GM23338 (cell line): Measurements from ENCODE around the gene TMEM222.

ENCODE experiments used
- CREB1 ChIP-seq: fragments of 250-450 bp; sonication (Bioruptor Pico); IDR thresholded peaks from 2 replicates; pipeline ENCODE4 v1.5.0; 2020; ENCODE audit warnings: low read depth, mild to moderate bottlenecking, moderate library complexity
- CTCF ChIP-seq, 2 experiments: fragments of 200-600 bp in 1 of 2; sonication (generic) in 1 of 2; conservative IDR thresholded peaks; 2 replicates each; pipeline versions ENCODE4 v1.5.1 to v1.6.1; 2016 to 2017; ENCODE audit warnings: antibody characterized with exemption in 2 of 2, low read depth in 2 of 2, mild to moderate bottlenecking in 2 of 2, moderate library complexity in 1 of 2
- EZH2 ChIP-seq: fragments of 200-600 bp; sonication (generic); IDR thresholded peaks from one replicate; pipeline ENCODE4 v1.8.0; 2017; ENCODE audit warnings: antibody characterized with exemption, mild to moderate bottlenecking, low read depth; ENCODE audit not compliant: unreplicated experiment
- EZH2phosphoT487 ChIP-seq: fragments of 200-600 bp; sonication (generic); IDR thresholded peaks from one replicate; pipeline ENCODE4 v1.8.1; 2018; ENCODE audit warnings: antibody characterized with exemption; ENCODE audit not compliant: unreplicated experiment
- JUNB ChIP-seq: IDR thresholded peaks from one replicate; pipeline ENCODE4 v1.6.1; 2016; ENCODE audit warnings: antibody characterized with exemption; ENCODE audit not compliant: unreplicated experiment
- NANOG ChIP-seq: IDR thresholded peaks from 2 replicates; pipeline ENCODE4 v1.6.1; 2016; ENCODE audit warnings: antibody characterized with exemption, borderline replicate concordance
- POLR2AphosphoS5 ChIP-seq: IDR thresholded peaks from 2 replicates; pipeline ENCODE4 v1.6.1; 2016; ENCODE audit warnings: antibody characterized with exemption, low read depth
- REST ChIP-seq: IDR thresholded peaks from one replicate; pipeline ENCODE4 v1.6.1; 2018; ENCODE audit warnings: antibody characterized with exemption; ENCODE audit not compliant: unreplicated experiment
- STAT1 ChIP-seq: IDR thresholded peaks from one replicate; pipeline ENCODE4 v1.6.1; 2016; ENCODE audit warnings: antibody characterized with exemption; ENCODE audit not compliant: unreplicated experiment
- ZNF331 ChIP-seq: fragments of 250-450 bp; sonication (Bioruptor Pico); IDR thresholded peaks from 2 replicates; pipeline ENCODE4 v1.5.0; 2020; ENCODE audit warnings: low read depth, mild to moderate bottlenecking, moderate library complexity
- TF ChIP-seq, protein P1 (sequence below): IDR thresholded peaks from 2 replicates; pipeline ENCODE4 v1.6.1; 2016; ENCODE audit warnings: antibody characterized with exemption

DNA sequence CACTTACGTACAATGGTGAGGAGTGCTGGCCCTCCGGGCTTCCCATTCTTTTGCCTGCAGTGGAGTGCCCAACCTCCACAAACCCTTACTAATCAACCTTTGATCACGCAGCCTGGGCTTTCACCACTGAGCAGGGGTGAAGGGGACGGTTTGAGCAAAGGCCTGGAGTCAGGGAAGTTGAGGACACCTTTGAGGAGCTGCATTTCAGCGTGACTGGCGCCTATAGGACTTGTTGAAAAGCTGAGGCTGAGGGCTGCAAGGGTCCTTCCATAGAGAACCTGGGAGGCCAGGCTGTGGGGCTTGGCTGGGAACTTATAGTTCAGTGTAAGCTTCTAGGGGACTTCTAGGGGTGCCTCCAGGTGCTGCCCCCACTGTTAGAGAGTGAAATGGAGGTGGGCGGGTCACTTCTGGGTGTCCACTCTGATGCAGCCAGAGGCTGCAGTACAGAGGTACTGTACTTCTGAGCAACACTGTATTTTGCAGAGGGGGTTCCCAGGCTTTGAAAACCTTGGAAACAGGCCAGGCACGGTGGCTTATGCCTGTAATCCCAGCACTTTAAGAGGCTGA is 29.7 kb downstream of the TMEM222 start:
- 0 out of 4 replicates have a peak, but pooled peaks of 1 of the 2 experiments have one; percentile 33 for TF ChIP-seq CTCF (conservative IDR thresholded peaks at IDR 0.05; ENCODE audit: low read depth in 2 of 2)
- TF ChIP-seq POLR2AphosphoS5: no peak
- no peak for TF ChIP-seq REST
- no peak for TF ChIP-seq EZH2
- no peak for TF ChIP-seq CREB1 (CRISPR knock-in tag)
- TF ChIP-seq EZH2phosphoT487: no peak
- no peak for TF ChIP-seq JUNB
- no peak for TF ChIP-seq ZNF331 (CRISPR knock-in tag)
- TF ChIP-seq STAT1: no peak
- TF ChIP-seq NANOG: no peak
- TF ChIP-seq, protein P1, sequence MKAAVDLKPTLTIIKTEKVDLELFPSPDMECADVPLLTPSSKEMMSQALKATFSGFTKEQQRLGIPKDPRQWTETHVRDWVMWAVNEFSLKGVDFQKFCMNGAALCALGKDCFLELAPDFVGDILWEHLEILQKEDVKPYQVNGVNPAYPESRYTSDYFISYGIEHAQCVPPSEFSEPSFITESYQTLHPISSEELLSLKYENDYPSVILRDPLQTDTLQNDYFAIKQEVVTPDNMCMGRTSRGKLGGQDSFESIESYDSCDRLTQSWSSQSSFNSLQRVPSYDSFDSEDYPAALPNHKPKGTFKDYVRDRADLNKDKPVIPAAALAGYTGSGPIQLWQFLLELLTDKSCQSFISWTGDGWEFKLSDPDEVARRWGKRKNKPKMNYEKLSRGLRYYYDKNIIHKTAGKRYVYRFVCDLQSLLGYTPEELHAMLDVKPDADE: no peak
